HG02571 (cell line): ENCODE measurements around the gene ANAPC5.

Experiments
- ATAC-seq: cut with Tn5 transposase; IDR thresholded peaks from one replicate; pipeline ENCODE4 v1.9.1; 2021; ENCODE audit warnings: mild to moderate bottlenecking, moderate library complexity; ENCODE audit not compliant: unreplicated experiment

ANAPC5 gene

DNA sequence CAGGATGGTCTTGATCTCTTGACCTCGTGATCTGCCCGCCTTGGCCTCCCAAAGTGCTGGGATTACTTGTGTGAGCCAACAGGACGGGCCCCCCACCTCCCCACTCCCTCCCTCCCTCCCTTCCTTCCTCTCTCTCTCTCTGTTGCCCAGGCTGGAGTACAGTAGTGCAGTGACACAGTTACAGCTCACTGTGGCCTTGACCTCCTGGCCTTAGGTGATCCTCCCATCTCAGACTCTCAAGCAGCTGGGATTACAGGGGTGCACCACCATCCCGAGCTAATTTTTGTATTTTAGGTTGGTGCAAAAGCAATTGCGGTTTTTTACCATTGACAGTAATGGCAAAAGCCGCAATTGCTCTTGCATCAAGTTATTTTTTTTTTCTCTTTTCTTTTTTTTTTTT is 19.2 kb upstream of the ANAPC5 start:
- ATAC-seq = no peak

DNA sequence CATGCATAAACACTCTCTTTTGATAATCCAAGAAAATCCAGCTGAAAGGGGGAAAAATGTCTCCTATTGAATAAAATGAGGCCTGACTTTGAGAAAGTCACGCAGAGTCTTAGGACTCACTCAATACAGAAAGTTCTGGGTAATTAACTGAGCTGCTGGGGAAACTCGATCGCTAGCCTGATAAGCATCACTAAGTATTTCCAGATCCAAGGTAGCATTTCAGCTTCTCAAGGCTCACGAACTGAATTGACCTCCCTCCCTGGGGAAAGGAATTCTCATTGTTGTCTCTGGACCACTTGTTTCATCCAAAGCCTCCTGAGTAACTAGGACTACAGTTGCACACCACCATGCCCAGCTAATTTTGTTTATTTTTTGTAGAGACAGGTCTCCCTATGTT is 13.8 kb upstream of the ANAPC5 start:
- no peak for ATAC-seq

DNA sequence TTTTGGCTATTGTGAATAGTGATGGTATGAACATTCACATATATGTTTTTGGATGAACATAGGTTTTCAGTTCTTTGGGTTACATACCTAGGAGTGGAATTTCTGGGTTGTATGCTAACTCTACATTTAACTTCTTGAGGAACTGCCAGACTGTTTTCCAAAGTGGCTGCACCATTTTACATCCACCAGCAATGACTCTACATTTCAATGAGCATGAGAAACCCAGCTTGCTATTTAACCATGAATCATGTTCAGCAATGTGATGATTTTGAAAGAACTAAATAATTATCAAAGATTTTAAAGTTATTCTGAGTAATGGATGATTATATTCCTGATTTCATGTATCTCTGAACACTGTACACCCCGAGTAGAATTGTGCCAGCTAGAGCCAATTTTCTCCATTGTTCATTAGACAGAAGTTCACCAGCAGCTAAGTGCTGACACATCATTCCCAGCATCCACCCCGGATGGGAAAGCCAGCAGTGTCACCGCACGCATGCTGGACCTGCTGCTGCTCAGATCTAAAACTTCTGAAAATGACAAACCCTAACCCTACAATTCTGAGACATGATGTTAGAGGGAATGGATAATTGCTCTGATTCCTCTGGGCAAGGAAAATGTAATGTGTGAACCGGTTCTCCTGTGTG is 13.3 kb upstream of the ANAPC5 start:
- ATAC-seq = no peak

DNA sequence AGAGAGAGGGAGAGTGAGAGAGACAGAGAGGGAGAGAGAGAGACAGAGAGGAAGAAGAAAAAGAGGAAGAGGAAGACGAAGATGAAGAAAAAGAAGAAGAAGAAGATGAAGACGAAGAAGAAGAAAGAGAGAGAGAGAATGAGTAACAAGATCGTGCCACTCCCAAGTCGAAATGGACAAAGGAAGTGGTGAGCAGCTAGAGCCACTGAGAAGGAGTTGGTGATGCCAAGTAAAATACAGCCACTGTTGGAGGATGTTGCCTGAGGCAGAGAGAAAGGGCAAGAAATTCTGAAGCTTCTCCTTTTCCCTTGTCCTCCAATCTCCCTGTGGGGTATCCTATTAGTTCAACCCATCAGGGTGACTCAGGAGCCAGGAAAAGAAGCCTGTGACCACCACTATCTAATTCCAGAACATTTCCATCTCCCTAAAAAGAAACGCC is 12.5 kb upstream of the ANAPC5 start:
- ATAC-seq = no peak

DNA sequence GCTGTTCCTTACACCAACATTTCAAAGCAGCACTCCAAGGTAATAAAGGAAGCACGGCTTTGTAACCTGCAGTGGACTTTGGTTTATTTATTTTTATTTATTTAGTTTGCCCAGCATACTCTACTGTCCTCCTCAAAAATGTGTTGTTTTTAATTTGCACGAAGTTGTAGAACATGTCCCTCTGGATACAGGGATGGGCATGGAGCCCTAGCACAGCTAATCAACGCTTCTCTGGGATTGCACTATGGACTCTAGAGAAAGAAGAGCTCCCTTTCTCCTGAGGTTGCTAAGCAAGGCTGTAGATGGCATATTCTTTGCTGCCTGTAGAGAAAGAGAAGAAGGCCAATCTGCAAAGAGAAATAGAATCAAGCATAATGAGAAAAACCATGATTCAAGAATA is 5.9 kb upstream of the ANAPC5 start:
- no peak for ATAC-seq

DNA sequence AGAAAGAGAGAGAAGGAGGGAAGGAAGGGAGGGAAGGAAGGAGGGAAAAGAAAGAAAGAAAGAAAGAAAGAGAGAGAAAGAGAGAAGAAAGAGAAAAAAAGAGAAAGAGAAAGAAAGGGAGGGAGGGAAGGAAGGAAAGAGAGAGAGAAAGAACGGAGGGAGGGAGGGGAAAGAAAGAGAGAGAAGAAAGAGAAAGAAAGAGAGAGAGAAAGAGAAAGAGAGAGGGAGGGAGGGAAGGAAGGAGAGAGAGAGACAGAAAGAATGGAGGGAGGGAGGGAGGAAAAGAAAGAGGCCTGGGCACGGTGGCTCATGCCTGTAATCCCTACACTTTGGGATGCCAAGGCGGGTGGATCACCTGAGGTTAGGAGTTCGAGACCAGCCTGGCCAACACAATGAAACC is 5.1 kb upstream of the ANAPC5 start:
- no peak for ATAC-seq

GRCh38 chr12:121356657-121357056 is 4.4 kb upstream of the ANAPC5 start:
- ATAC-seq = no peak

- no peak for ATAC-seq
Observed at GRCh38 chr12:121355818-121356217, 3.6 kb upstream of the ANAPC5 start.

GRCh38 chr12:121352682-121353018 is 439 bp upstream of the ANAPC5 start:
- no peak for ATAC-seq

GRCh38 chr12:121346747-121347146 is 5.5 kb downstream of the ANAPC5 start:
- no peak for ATAC-seq

DNA sequence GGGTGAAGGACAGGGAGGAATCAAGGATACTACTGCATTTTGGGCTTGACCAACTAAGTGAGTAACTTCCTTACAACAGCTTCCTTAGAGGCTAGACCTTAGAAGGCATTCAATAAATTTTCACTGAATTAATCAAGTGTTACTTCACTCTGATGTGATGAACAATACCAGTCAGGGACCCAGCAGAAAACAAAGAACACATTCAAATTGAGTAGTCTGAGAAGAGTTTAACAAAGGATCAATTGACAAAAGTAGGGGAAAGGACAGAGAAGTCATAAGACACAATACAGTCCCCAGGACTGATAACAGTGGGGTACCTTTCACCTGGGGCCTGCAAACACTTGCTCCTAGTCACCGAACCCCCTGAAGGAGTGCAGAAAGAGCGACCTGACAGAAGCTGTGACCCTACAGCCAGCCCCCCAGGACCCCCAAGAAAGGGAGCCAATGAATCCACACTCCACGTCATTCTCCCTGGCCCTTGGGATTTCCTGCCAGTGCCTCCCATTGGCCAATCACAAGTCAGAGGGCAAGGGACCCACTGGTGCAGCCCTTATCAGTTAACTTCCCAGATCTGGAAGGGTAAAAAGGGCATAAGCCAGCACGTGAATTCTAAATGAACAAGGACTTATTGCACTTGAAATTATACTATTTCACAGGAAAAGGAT is 6.9 kb downstream of the ANAPC5 start:
- ATAC-seq = no peak

- ATAC-seq = no peak
Observed at GRCh38 chr12:121344506-121344905, 7.7 kb downstream of the ANAPC5 start.

DNA sequence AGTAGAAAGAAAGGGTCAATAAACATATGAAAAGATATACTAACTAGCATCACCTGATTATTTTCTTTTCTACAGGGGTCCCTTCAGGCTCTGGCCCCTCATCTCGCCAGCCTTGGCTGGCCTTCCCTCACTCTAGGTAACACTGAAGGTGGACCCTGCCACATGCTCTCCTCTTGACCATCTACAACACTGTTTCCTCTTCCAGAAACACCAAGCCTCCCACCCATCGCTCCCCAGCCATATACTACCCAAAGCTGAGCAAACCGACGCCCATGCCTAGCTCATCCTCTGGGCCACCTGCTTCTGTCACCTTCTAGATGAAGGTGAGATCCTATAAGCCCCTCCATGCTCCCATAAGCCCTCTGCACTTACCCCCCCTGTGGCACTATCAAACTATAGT is 14.8 kb downstream of the ANAPC5 start:
- ATAC-seq = no peak

DNA sequence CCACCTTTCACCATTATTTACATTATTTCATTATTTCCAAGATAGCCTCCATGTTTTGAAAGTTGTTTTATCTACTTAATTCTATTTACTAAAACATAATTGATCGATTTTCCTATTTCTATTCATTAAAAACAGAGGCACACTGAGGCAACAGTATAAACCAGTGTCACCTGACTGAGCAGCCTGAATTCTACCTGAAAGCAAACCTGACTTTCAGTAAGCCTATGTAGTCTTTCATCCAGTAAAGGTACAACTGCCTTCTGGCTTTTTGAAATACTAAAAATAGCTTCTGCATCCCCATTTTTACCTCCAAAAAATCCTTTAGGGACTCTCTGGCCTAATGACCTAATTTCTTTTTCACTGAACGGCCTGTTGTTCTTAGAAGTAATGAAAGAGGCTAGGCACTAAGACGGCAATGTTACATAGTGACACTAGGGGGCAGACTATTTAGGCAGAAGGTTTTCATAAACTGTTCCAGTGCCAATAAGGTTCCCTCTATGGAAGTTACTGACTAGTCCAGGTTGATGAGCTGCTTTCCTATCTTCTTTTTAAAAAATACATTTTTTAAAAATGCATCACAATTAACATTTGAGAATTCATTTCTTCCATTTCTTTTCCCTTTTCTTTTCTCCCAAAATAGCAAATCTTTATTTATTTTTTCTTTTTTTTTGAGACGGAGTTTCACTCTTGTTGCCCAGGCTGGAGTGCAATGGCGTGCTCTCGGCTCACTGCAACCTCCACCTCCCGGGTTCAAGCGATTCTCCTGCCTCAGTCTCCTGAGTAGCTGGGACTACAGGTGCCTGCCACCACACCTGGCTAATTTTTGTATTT is 17.5 kb downstream of the ANAPC5 start:
- no peak for ATAC-seq

DNA sequence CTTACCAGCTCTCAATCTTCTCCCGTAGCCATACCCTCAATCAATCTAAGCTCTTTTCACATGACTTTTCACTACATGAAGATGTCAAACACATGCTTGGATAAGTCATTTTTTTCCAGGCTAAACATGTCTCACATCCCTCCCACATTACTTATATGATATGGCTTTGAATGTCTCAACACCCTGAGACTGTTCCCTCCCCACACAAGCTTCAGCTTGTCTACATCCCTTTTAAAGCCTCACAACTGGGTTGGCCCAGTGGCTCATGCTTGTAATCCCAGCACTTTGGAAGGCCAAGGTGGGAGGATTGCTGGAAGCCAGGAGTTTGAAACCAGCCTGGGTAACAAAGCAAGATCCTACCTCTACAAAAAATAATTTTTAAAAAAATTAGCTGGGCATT is 18.5 kb downstream of the ANAPC5 start:
- no peak for ATAC-seq

GRCh38 chr12:121331248-121331647 is 21.0 kb downstream of the ANAPC5 start:
- no peak for ATAC-seq

DNA sequence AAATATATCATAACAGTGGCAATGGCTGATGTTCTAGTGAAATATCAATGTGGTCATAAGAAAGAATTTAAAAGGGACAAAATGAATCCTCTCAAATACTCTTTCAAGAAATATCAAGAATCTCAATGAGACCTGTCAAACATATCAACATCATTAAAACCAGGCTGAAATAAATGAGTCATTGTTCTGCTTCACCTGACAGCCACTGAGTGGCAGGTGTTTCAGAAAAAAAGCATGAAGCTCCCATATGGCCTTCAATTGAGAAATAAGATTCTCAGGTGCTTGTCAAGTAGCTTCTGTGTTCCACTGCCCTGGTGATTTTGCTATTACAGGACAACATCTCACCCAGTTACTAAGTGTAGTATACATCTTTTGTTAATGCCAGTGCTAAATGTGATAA is 21.5 kb downstream of the ANAPC5 start:
- ATAC-seq = no peak

DNA sequence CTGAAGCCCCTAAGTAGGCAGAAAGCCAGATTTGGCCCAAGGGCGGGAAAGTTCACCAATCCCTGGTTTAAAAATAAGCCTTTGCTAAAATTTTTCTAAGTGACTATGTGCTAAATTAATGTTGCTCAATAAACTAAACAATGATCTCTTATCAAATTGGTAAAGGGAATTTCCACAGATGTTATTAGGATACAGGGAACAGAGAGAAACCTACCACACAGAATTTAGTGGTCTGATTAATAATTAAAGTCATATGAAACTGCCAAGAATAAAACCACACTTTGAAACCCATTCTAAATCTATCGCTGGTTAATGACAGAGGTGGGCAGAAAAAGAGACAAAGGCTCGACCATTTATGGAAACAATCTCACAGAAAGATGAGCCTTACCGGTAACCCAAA is 22.0 kb downstream of the ANAPC5 start:
- no peak for ATAC-seq

GRCh38 chr12:121328620-121329019 is 23.6 kb downstream of the ANAPC5 start:
- ATAC-seq = no peak

- no peak for ATAC-seq
Observed at GRCh38 chr12:121326996-121327674, 25.1 kb downstream of the ANAPC5 start.

GRCh38 chr12:121325922-121326396 is 26.3 kb downstream of the ANAPC5 start:
- no peak for ATAC-seq
